ENCODE measurements around the gene SYS1.

GRCh38 chr20:45390931-45391330, 28.0 kb downstream of the SYS1 start:
- TF ChIP-seq CTCF (IDR thresholded peaks at IDR 0.05; ENCODE audit: poor library complexity, severe bottlenecking) (no peak), EZH2 (IDR thresholded peaks at IDR 0.05; ENCODE audit: borderline replicate concordance, insufficient read depth, low read length, poor library complexity, severe bottlenecking) (no peak), EP300 (conservative IDR thresholded peaks at IDR 0.05; ENCODE audit: poor library complexity, severe bottlenecking) (no peak), POLR2AphosphoS5 (IDR thresholded peaks at IDR 0.05) (no peak), SMC3 (conservative IDR thresholded peaks at IDR 0.05; ENCODE audit: poor library complexity) (no peak)

Measured in neural cell (in vitro differentiated cells).